ENCODE data around the gene BMP7.

GRCh38 chr20:57124366-57124765 is 142.1 kb downstream of the BMP7 start:
- no peak for TF ChIP-seq TSHZ2 (CRISPR knock-in tag; IDR thresholded peaks at IDR 0.05)
- TF ChIP-seq OSR1 (CRISPR knock-in tag; IDR thresholded peaks at IDR 0.05), result no peak
- no peak for TF ChIP-seq ZC3H10 (CRISPR knock-in tag; IDR thresholded peaks at IDR 0.05)
- no peak for TF ChIP-seq PATZ1 (CRISPR knock-in tag; IDR thresholded peaks at IDR 0.05; ENCODE audit: borderline replicate concordance)
- TF ChIP-seq TCF4 (CRISPR knock-in tag; IDR thresholded peaks at IDR 0.05; ENCODE audit: borderline replicate concordance), result no peak
